ENCODE results near the gene TSEN34.
"Not testable (repeated sequence)": the region's sequence is repeated elsewhere in the genome, so short reads cannot be mapped to it uniquely, and the experiment has no call there.

The TSEN34 gene

DNA sequence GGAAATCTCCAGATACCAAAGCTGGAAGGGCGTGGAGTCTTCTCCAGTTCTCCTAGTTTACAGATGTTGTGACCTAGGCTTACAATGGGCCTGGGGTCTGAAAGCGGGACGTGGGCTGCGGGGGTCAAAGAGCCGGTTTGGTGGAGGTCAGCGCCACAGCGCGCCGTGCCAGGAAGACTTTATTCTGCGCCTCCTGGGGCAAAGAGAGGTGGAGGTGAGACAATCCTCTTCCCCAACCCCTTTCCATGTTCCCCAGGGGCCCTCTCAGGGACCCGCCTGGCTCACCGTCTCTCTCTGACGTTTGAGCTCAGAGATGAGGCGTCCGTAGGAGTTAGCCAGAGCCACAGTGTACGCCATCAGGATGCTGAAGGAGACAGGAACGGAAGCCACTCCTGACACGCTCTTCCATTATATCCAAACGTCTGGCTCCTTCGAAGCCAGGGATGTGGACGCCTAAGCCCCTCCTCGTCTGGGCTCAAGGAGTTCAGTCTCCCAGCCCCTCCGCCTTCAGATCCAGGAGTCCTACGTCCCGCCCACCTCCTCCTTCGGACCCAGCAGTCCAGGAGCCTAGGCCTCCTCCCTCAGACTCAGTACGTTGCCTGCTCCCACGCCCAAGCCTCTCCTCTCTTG lies 30.8 kb upstream of the TSEN34 start:
- peak in 2 of 56 donors; percentile 27 to 41 for DNase-seq

DNA sequence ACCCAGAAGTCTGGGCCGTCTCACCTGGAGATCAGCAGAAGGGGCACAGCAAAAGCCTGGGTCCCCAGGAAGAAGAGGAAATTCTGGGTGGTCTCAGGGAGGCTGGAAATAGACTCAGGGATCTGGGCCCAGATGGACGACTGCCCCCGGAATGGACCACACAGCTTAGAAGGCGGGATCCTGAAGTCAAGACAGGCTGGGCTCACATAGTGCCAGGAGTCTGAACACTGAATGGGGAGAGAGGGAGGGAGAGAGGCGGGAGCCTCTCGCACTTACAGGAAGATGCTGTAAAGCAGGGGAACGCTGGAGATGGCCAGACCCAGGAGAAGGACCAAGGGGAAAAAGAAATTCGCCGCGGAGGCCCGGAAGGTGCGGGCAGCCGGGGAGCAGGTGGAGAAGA lies 30.3 kb upstream of the TSEN34 start:
- DNase-seq, result no peak

DNA sequence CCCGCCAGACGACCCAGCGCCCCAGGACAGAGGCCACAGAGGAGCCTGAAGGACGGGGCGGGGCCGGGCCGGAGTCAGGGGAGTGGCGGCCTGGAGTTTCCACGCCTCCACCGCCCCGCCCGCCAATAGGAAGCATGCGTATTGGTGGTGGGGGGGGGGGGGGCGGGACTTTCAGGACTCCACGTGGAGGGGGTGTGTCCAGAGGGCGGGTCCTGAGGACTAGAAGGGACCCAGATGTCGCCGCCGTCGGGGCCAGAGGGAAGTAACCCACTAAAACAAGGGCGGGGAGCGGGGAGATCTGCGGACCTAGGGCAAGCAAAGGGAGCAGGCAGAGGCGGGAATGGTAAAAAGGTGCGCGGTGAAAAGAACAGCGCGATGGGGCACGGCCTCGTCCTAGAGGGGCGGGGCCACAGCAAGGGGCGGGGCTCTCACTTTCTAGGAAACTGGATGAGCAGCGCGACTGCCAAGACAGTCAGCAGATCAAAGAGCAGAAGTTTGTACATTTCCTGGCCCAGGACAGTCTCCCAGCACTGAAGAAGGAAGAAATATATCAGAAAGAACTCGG lies 28.8 kb upstream of the TSEN34 start:
- DNase-seq, result peak in 37 of 56 donors; percentile 8 to 65 (median 40)

DNA sequence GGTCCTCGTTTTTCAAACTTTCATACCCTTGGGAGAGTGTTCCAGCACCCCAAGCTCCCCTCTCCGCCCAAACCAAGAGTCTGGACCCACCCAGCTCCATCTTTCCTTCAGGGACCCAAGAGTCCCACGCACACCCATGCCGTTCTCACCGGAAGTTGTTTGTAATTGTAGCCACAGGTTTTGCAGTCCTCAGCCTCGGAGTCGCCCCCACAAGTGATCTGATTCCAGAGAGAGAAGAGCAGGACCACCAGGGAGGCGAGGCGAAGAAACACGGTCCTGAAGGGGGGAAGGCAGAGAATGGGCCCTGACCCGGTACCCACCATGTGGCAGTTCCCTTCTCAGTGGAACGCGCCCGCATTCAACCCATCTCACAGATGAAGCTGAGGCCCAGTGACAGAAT lies 28.2 kb upstream of the TSEN34 start:
- DNase-seq, result no peak

DNA sequence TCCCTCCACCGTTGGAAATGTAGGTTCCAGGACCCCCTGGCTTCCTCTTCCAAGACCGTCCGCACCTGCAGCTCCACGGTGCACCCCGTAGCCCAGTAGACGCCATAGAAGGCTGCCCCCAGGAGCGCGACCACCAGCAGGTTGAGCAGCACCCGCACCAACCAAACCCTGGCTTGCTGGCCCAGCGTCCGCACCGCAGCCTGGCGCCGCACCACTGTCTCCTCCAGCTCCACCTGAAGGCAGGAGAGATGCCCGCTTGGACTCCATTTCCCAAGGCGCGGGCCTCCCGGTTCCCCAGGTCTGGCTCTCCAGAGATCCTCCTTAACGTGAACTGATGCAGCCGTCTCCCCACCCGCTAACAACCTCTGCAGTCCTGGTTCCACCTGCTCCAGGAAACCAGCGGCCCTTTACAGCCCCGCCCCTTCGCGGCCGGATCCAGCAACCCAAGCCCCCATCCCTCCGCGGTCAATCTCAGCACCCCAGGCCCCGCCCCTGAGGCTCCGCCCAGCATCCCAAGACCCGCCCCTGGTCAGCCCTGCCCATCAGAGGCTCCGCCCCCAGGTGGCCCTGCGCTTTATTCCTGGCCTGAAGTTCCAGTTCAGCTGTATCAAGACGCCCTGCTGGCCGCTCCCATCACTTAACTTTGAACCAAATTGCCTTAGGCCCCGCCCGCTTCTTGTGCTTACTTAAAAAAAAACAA lies 26.6 kb upstream of the TSEN34 start:
- DNase-seq, result peak in 3 of 56 donors; percentile 11 to 24 (median 23)

DNA sequence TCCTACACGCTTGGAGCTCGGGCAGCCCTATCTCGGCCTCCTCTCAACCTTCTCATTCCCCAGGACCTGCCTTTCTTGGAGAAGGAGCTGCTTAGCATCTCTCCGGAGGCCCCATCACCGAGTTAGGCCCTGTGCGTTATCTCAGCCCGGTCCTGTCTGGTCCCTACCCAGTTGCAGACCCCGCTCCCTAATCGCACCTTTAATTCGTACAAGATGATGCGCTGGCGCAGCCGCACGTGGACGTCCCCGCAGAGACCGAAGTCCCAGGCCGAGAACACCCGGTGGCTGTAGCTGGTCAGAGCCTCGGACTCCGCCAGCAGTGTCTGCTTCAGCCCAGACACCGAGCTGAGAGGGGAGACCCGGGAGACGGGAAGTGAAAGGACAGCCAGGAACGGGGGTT lies 25.9 kb upstream of the TSEN34 start:
- DNase-seq, result no peak

DNA sequence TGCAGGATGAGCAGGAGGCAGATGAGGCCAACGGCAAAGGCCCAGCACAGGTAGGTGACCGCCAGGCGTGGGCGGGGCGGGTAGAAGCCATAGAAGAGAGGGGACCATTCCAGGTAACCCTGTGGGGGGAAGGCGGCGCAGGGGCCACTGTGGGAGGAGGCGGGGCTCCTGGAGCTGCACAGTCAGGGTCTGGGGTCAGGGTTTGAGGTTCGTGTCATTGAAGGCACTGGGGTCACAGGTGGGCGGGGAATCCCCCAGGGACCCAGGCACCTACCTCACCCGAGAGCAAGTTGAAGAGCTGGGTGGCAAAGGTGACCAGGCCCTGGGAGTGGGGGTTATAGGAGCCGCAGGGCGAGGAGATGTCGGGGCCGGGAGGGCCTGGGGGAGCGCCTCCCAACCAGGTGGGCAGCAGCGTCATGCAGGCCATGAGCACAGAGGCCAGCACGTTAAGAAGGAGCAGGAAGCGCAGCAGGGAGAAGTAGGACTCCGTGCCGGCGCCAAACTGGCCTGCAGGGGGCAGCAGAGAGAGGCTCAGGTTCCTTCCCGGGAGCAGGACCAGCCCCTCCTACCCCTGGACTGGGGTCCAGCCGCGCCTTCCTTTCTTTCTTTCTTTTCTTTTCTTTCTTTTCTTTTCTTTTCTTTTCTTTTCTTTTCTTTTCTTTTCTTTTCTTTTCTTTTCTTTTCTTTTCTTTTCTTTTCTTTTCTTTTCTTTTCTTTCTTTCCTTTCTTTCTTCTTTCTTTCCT lies 22.8 kb upstream of the TSEN34 start:
- DNase-seq, result peak; percentile 18 to 95 (median 70)

DNA sequence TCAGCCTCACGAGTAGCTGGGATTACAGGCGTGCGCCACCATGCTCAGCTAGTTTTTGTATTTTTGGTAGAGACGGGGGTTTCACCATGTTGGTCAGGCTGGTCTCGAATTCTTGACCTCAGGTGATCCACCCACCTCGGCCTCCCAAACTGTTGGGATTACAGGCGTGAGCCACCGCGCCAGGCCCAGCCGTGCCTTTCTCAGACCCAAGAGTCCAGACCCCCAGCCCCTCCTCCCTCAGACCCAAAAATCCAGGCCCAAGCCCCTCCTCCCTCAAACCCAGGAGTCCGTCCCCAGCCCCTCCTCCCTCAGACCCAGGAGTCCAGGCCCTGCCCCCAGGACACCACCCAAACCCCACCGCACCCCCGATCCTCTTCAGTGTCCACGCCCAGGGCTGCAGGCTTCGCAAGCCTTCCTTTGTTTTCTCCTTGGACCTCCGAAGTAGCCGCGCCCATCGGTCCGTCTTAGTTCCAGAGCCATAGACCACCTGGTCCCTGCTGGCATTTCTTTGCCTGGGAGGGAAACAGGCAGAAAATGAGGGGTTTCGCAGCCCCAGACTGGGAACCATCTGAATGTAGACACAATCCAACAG lies 21.9 kb upstream of the TSEN34 start:
- DNase-seq, result no peak

DNA sequence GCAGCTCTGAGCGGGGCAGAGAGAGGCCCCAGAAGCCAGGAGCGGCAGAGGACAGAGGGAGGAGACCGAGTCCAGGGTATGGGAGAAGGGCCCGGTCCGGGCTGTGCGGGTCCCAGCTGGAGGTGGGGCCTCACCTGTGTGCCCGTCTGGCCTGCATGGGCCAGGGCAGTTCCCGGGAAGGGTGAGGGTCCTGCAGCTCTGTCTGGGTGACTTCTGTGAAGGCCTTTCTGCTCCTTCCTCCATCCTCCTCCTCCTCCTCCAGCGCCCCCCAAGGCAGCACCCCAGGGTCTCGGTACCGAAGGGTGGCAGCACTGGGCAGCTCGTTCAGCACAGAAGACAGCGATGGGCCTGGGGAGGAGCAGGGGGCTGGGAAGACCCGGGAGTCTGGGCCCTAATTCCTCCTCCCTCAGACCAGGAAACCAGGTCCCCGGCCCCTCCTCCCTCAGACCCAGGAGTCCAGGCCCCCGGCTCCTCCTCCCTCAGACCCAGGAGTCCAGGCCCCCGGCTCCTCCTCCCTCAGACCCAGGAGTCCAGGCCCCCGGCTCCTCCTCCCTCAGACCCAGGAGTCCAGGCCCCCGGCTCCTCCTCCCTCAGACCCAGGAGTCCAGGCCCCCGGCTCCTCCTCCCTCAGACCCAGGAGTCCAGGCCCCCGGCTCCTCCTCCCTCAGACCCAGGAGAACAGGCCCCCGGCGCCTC lies 19.2 kb upstream of the TSEN34 start:
- not testable (repeated sequence) for DNase-seq

DNA sequence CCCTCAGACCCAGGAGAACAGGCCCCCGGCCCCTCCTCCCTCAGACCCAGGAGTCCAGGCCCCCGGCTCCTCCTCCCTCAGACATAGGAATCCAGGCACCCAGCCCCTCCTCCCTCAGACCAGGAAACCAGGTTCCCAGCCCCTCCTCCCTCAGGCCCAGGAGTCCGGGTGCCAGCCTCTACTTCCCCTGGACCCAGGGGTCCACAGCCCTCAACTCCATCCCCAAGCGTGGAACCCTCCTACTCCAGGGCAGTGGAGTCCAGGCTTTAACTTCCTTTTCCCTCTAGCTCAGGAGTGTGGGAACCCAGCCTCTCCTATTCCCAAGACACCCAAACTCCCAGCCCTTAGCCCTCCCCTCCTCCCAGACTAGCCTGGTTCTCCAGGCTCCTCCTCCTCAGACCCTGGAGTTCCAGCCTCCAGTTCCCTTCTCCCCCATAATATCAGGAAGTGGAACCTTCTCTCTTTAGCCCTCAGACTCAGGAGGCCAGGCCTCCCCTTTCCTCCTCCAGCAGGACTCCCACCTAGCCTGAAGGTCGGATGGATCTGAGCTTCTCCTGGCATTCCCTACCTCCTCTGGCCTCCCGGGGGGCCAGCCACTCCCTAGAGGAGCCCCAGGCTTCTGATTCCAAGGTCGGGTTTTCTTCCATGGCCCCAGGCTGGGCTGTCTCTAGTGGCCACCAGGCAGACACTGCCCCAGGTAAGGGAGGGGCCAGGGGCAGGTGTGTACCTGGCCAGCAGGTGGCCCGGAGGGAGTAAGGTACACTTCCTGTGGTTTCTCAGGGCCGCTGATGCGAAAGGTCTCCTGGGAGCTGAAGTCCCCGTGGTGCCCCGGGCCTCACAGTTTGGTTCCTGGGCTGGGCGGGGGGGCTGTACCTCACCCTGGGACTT lies 18.4 kb upstream of the TSEN34 start, which contains the start of gene TMC4:
TSS of gene TMC4 (minus strand) at position 690 of the 888 bp plus-strand sequence. CDS start at position 647, 43 bp downstream.
- DNase-seq, result peak in 1 of 56 donors; percentile 36

DNA sequence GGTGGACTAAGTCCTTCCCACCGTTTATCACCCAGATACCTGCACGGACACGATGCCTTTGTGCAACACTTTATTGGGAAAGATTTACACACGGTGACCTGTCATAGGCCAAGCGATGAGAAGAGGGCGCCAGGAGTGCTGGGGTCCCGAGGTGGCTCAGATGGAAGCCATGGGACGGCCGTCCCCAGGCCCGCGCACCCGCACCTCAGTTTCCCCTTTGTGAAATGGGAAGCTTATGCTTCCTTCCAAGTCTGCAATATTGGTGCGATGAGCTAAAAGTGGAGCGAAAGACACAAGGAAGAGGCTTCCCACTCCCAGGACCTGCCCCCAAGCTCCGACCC lies 17.8 kb upstream of the TSEN34 start:
- DNase-seq, result no peak

DNA sequence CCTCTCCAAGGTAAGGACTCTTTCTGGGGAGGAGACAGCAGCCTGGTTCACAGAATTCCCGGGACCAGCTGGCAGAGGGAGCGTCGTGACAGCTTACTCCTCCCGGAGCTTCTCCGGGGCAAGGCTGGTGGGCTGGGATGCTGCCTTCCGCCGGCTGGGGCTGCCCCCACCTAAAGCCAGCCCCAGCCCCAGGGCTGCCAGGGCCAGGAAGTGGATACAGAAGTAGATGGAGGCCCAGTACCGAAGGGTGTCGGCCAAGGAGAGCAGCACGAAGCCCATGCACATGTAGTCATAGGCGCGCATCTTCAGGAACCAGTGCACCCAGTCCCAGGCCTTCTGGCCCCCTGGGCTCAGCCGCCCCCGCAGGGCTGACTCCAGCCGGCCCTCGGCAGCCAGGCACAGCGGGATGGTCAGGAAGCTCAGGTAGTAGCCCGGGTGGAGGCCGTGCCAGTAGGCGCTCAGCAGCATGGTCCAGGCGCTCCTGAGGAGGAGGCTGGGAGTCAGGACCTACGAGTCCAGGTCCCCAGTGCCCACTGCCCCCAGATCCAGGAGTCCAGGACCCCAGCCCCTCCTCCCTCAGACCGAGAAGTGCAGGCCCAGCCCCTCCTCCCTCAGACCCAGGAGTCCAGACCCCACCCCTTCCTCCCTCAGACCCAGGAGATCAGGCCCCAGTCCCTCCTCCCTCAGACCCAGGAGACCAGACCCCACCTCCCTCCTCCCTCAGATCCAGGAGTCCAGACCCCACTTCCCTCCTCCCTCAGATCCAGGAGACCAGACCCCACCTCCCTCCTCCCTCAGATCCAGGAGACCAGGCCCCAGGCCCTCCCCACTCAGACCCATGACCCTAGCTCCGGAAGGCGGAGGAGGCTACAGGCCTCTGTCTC lies 16.9 kb upstream of the TSEN34 start:
- peak in 1 of 56 donors; percentile 11 for DNase-seq

DNA sequence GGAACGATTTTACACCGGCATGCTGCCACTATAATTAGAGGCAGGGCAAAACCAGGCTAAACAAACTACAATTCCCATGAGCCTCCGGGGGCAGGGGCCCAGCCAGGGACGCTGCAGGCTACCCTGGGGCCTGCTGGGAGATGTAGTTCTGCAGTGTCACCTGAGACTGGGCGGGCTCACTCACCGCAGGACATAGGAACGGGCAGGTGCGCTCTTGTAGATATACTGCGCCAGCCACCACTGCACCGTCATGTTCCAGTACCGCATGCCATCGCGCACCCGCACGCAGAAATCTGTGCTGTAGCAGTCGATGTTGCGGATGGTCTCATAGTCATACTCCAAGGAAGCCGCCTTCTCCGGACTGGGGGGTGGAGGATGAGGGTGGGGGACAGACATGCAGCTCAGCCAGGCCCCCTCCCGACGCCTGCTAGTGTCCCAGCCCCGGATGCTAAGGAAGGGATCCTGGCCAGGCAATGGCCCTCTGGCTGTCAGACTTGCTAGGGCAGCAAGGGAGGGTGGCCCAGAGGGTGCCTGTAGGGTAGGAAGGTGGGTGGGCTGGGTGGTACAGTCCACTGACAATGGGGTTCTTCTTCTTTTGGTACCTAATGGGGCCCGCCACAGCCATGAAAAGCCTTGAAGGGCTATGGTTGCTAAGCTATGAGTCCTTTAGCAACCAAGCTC lies 12.4 kb upstream of the TSEN34 start:
- DNase-seq, result peak in 22 of 56 donors; percentile 11 to 59 (median 26)

DNA sequence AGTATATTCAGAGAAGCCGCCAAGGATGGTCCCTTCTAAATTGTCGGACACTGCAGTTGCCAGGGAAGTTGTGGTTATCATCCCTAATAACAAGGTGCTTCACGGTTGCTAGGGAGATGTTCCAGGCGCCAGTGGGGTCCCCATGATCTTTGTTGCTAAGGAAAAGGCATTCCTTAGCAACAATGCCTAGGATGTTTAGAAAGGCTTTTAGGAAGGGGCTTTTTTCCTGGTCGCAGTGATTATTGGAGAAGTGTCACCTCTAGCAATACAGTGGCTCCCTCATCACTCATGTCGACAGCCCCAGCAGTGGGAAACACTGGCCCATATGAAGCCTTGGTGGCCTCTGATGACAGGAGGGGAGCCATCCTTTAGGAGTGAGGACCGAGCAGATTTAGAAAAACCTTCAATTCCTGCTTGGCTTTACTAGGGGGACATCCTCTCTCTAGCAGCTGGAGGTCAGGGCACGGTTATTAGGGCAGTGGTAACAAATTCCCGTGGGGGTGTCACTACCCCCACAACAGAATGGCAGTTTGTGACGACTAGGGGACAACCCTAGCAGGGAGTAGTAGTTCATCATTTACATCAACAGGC lies 11.8 kb upstream of the TSEN34 start:
- peak in 1 of 56 donors; percentile 12 for DNase-seq

DNA sequence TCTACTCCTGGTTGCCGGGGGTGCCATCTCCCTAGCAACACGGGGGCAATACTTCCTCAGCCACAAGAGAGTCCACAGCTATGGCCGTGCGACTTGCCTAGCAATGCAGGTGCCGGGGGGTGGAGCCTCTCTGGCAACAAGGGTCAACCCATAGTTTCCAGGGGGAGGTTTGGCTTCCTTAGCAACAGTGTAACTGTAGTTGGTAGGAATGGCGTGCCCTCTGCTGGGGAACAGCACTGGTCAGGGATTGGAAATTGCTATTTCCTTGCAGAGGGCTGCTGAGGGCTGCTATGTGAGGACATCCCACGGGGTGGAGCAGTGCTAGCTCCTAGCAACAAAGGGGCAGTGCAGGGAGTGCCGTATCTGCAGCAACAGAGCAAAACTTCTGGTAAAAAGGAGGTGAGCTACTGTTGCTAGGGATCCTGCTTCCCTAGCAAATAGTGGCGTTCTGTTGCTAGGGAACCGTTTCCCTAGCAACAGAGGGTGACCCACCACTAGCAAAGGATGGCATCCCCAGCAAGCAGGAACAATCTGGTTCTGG lies 11.1 kb upstream of the TSEN34 start:
- DNase-seq, result peak in 31 of 56 donors; percentile 15 to 71 (median 43)

DNA sequence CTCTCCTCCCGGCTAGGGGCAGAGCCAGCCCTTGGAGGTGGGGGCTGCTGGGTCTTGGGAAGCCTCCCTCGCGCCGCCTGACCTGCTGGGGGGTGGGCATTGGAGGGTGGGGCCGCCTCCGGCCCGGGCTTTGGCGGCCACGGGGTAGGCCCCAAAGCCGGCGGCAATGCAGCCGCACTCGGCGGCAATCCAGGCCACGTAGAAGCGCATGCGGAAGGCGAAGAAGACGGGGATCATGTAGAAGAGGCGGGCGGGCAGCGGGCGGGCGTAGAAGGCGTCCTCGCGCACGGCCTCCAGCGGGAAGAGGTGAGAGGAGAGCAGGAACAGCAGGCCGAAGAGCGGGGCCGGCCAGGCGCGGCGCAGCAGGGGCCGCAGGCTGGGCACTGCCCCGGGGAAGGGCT lies 10.4 kb upstream of the TSEN34 start:
- no peak for DNase-seq

DNA sequence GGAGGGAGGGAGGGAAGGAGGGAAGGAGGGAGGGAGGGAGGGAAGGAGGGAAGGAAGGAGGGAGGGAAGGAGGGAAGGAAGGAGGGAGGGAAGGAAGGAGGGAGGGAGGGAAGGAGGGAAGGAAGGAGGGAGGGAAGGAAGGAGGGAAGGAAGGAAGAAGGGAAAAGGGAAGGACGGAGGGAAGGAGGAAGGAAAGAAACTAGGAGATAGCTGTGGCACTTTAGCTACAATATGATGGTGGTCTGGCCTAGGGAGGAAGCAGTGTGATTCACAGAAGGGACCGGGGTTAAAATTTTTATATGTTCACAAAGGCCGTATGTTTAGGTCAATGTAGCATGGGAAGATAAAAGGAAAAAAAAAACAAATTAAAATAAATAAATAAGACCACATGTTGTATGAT lies 9.2 kb upstream of the TSEN34 start:
- DNase-seq, result not testable (repeated sequence)

DNA sequence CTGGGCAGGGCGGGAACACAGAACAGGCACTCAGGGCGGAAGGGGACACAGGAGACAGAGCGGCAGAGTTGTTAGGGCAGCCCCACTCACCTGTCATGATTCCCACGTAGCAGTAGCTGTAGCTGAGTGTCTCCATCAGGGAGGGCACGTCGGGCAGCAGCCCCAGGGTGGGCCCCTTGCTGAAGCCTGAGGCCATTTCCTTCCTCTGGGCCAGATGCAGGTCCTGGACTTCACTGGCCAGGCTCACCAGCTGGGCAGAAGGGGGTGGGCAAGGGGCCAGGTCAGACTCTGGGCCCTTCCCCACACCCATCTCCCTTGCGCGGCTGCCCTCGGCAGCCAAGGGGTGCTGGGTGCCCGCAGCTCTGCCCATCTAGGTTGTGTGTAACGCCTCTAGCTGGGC lies 7.7 kb upstream of the TSEN34 start:
- DNase-seq, result no peak

Measured in amygdala (tissue), 56 donors.